ENCODE data around the gene TRPM2. TPM values are rescaled to one million over a fixed set of nuclear protein-coding genes. Genes with fewer than 3 reads are reported as not detected.

TRPM2 gene
- total RNA-seq, 3 donors from 2014 or later (not counting 1 experiment from before 2014, with no cell fraction given): 21.7 to 70.5 (median 25.2) TPM

DNA sequence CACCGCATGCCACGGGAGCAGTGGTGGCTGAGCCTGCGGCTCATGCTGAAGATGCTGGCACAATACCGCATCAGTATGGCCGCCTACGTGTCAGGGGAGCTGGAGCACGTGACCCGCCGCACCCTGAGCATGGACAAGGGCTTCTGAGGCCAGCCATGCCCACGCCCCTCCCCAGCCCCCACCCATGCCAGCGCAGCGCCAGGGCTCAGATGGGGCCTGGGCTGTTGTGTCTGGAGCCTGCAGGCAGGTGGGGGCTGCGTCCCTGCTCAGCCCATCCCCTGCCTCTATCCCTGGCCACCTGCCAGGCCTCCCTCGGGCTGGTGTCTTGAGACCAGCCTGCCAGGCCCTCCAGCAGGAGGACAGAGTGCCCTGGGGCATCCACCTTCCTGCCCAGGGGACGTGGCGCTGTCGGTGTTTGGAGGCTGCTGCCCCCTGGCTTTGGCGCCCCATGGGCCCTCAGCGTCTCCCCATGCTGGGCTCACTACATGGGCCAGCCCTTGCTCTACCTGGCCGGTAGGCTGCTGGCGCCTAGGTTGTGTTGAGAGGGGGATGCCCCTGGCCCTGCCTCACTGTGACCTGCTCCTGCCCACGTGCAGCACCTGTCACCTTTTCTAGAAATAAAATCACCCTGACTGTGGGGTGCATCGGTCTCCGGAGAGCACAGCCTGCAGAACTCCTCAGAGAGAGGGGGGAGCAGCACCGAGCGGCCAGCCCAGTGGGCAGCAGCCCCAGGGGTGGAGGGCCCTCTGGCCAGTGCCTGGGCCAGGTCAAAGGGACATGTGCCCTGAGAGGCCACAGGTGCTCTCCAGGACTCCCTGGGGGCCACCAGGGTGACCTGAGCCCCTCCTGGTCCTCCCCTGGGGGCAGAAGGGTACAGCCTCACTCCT, 26.5 kb upstream of the TRPM2 start:
- intact Hi-C loops (cut with micrococcal nuclease): no loop called here
- H3K4me3 ChIP-seq (ENCODE audit: low read length): no peak overlapping the region
- ATAC-seq (peak in 1 of 3 donors; percentile 2), DNase-seq (no peak)
- H3K27me3 Mint-ChIP-seq (ENCODE audit: low read depth in 2 of 2): no peaks in the 10 kb centered on the region
- H3K4me1 ChIP-seq (ENCODE audit: control insufficient read depth, insufficient read depth, low read length): no peaks in the 10 kb centered on the region
- peaks cover 33% of the 10 kb centered on the region for H3K36me3 ChIP-seq (ENCODE audit: control insufficient read depth, insufficient read depth, low read length)
- no peak overlapping the region for H3K27ac Mint-ChIP-seq
- WGBS (ENCODE audit: insufficient coverage): 94% methylated on average over 25 of the region's 26 CpGs
- TF ChIP-seq, protein P1, sequence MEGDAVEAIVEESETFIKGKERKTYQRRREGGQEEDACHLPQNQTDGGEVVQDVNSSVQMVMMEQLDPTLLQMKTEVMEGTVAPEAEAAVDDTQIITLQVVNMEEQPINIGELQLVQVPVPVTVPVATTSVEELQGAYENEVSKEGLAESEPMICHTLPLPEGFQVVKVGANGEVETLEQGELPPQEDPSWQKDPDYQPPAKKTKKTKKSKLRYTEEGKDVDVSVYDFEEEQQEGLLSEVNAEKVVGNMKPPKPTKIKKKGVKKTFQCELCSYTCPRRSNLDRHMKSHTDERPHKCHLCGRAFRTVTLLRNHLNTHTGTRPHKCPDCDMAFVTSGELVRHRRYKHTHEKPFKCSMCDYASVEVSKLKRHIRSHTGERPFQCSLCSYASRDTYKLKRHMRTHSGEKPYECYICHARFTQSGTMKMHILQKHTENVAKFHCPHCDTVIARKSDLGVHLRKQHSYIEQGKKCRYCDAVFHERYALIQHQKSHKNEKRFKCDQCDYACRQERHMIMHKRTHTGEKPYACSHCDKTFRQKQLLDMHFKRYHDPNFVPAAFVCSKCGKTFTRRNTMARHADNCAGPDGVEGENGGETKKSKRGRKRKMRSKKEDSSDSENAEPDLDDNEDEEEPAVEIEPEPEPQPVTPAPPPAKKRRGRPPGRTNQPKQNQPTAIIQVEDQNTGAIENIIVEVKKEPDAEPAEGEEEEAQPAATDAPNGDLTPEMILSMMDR (IDR thresholded peaks at IDR 0.05): no peak
- no peaks in the 10 kb centered on the region for H3K4me1 Mint-ChIP-seq
- no peaks in the 10 kb centered on the region for H3K9me3 Mint-ChIP-seq
- H3K9me3 ChIP-seq (ENCODE audit: control insufficient read depth, insufficient read depth, low read length): no peaks in the 10 kb centered on the region
- no peak overlapping the region for H3K4me3 Mint-ChIP-seq
- no peaks in the 10 kb centered on the region for H3K36me3 Mint-ChIP-seq
- H3K27me3 ChIP-seq (ENCODE audit: control insufficient read depth, insufficient read depth, low read length): no peaks in the 10 kb centered on the region
- H3K27ac ChIP-seq (ENCODE audit: low read length): no peak overlapping the region

DNA sequence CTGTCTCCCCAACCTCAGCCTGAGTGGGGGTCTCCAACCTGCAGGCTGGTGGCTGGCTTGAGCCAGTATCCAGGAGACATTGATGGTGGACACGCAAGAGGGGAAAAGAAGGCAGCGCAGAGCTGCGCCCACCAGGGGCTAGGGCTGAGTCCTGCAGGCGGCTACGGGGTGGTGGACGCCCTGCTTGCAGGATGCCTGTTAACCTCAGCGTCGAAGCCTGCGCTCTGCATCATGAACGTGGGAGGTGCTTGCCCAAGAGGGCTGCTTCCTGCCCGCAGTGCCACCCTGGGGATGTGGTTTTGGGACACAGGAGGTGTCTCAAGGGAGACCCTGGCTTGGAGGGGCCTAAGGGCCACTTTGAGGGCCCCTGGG, 25.8 kb upstream of the TRPM2 start:
- peak in 1 of 3 donors; percentile 3 for ATAC-seq
- intact Hi-C loops (cut with micrococcal nuclease): no loop called here
- 83% methylated on average over 11 of the region's 11 CpGs for WGBS (ENCODE audit: insufficient coverage)
- H3K9me3 Mint-ChIP-seq: no peaks in the 10 kb centered on the region
- H3K4me3 Mint-ChIP-seq: no peak overlapping the region
- H3K27ac ChIP-seq (ENCODE audit: low read length): no peak overlapping the region
- no peaks in the 10 kb centered on the region for H3K27me3 Mint-ChIP-seq (ENCODE audit: low read depth in 2 of 2)
- TF ChIP-seq, protein P1 (IDR thresholded peaks at IDR 0.05): no peak
- H3K36me3 ChIP-seq (ENCODE audit: control insufficient read depth, insufficient read depth, low read length): peaks cover 31% of the 10 kb centered on the region
- no peaks in the 10 kb centered on the region for H3K4me1 ChIP-seq (ENCODE audit: control insufficient read depth, insufficient read depth, low read length)
- H3K4me3 ChIP-seq (ENCODE audit: low read length): no peak overlapping the region
- H3K27me3 ChIP-seq (ENCODE audit: control insufficient read depth, insufficient read depth, low read length): no peaks in the 10 kb centered on the region
- no peaks in the 10 kb centered on the region for H3K9me3 ChIP-seq (ENCODE audit: control insufficient read depth, insufficient read depth, low read length)
- no peaks in the 10 kb centered on the region for H3K4me1 Mint-ChIP-seq
- no peak for DNase-seq
- H3K36me3 Mint-ChIP-seq: no peaks in the 10 kb centered on the region
- no peak overlapping the region for H3K27ac Mint-ChIP-seq

DNA sequence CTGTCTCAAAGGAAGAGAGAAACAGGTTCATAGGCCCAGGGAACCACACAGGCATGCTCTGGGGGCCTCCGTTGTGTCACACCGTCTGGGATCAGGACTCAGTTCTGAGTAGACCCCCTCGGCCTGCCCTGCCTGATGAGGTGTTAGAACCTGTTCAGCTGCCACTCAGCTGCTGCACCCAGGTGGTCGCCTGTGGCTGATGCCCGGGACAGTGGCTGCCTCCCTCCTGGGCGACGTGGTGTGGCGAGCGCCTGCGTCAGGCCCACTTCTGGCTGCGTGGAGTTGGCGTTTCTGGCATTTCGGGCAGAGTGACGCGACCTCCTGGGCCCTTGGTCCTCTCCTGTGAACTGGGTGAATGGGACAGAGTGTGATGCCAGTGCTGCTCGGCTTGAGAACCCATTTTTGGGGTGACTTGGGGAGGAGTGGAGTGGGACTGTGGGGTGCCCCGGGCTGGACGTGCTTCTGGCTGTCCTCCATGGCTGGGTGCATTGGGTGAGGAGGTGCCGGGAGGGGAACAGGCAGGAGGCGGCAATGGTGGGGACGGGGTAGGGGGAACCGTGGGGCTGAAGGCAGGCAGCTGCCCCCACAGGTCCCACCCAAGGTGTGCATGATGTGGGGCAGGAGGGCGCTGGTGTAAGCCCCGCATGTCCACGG, 25.1 kb upstream of the TRPM2 start:
- no peak overlapping the region for H3K4me3 ChIP-seq (ENCODE audit: low read length)
- no peaks in the 10 kb centered on the region for H3K9me3 ChIP-seq (ENCODE audit: control insufficient read depth, insufficient read depth, low read length)
- Mint-ChIP-seq H3K27me3 (ENCODE audit: low read depth in 2 of 2) (no peaks in the 10 kb centered on the region), H3K27ac (no peak overlapping the region), H3K4me3 (no peak overlapping the region), H3K4me1 (no peaks in the 10 kb centered on the region), H3K9me3 (no peaks in the 10 kb centered on the region), H3K36me3 (no peaks in the 10 kb centered on the region)
- DNase-seq (no peak), ATAC-seq (no peak)
- 92% methylated on average over 25 of the region's 25 CpGs for WGBS (ENCODE audit: insufficient coverage)
- intact Hi-C loops (cut with micrococcal nuclease): no loop called here
- TF ChIP-seq, protein P1 (IDR thresholded peaks at IDR 0.05): no peak
- H3K27ac ChIP-seq (ENCODE audit: low read length): no peak overlapping the region
- no peaks in the 10 kb centered on the region for H3K4me1 ChIP-seq (ENCODE audit: control insufficient read depth, insufficient read depth, low read length)
- H3K36me3 ChIP-seq (ENCODE audit: control insufficient read depth, insufficient read depth, low read length): peaks cover 32% of the 10 kb centered on the region
- no peaks in the 10 kb centered on the region for H3K27me3 ChIP-seq (ENCODE audit: control insufficient read depth, insufficient read depth, low read length)
